ENCODE data around the gene THBS2.
"Not testable (repeated sequence)": the region's sequence is repeated elsewhere in the genome, so short reads cannot be mapped to it uniquely, and the experiment has no call there.

THBS2 gene

GRCh38 chr6:169265486-169266131 lies 12.0 kb upstream of the THBS2 start:
- Histone ChIP-seq H3K4me1 (ENCODE audit: insufficient read depth, poor library complexity, severe bottlenecking) (peaks cover 14% of the 10 kb centered on the region), H3K36me3 (ENCODE audit: low read depth) (no peaks in the 10 kb centered on the region), H3K27me3 (ENCODE audit: insufficient read depth, poor library complexity, severe bottlenecking) (no peaks in the 10 kb centered on the region), H3K4me3 (ENCODE audit: severe bottlenecking) (no peak overlapping the region), H3K27ac (ENCODE audit: poor library complexity, severe bottlenecking) (no peak overlapping the region), H3K9me3 (ENCODE audit: severe bottlenecking) (peaks cover 2% of the 10 kb centered on the region)
- ATAC-seq (ENCODE audit: low read depth): no peak
- TF ChIP-seq, protein P1, sequence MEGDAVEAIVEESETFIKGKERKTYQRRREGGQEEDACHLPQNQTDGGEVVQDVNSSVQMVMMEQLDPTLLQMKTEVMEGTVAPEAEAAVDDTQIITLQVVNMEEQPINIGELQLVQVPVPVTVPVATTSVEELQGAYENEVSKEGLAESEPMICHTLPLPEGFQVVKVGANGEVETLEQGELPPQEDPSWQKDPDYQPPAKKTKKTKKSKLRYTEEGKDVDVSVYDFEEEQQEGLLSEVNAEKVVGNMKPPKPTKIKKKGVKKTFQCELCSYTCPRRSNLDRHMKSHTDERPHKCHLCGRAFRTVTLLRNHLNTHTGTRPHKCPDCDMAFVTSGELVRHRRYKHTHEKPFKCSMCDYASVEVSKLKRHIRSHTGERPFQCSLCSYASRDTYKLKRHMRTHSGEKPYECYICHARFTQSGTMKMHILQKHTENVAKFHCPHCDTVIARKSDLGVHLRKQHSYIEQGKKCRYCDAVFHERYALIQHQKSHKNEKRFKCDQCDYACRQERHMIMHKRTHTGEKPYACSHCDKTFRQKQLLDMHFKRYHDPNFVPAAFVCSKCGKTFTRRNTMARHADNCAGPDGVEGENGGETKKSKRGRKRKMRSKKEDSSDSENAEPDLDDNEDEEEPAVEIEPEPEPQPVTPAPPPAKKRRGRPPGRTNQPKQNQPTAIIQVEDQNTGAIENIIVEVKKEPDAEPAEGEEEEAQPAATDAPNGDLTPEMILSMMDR (IDR thresholded peaks at IDR 0.05; ENCODE audit: poor library complexity, severe bottlenecking): no peak
- DNase-seq (ENCODE audit: low spot score): no peak

GRCh38 chr6:169263836-169264608 lies 10.4 kb upstream of the THBS2 start:
- TF ChIP-seq, protein P1 (IDR thresholded peaks at IDR 0.05; ENCODE audit: poor library complexity, severe bottlenecking): no peak
- ATAC-seq (ENCODE audit: low read depth): peak; percentile 74; the same call in 2 of the 3 replicates
- Histone ChIP-seq H3K9me3 (ENCODE audit: severe bottlenecking) (peaks cover 2% of the 10 kb centered on the region), H3K4me3 (ENCODE audit: severe bottlenecking) (no peak overlapping the region), H3K36me3 (ENCODE audit: low read depth) (no peaks in the 10 kb centered on the region), H3K4me1 (ENCODE audit: insufficient read depth, poor library complexity, severe bottlenecking) (peaks cover under 1% of the 10 kb centered on the region), H3K27me3 (ENCODE audit: insufficient read depth, poor library complexity, severe bottlenecking) (no peaks in the 10 kb centered on the region), H3K27ac (ENCODE audit: poor library complexity, severe bottlenecking) (no peak overlapping the region)
- DNase-seq (ENCODE audit: low spot score): no peak

- ATAC-seq (ENCODE audit: low read depth) (no peak), DNase-seq (ENCODE audit: low spot score) (no peak)
- TF ChIP-seq, protein P1 (IDR thresholded peaks at IDR 0.05; ENCODE audit: poor library complexity, severe bottlenecking): no peak
- peaks cover 2% of the 10 kb centered on the region for H3K9me3 ChIP-seq (ENCODE audit: severe bottlenecking)
- H3K4me1 ChIP-seq (ENCODE audit: insufficient read depth, poor library complexity, severe bottlenecking): no peaks in the 10 kb centered on the region
- H3K27ac ChIP-seq (ENCODE audit: poor library complexity, severe bottlenecking): no peak overlapping the region
- no peaks in the 10 kb centered on the region for H3K36me3 ChIP-seq (ENCODE audit: low read depth)
- no peak overlapping the region for H3K4me3 ChIP-seq (ENCODE audit: severe bottlenecking)
- no peaks in the 10 kb centered on the region for H3K27me3 ChIP-seq (ENCODE audit: insufficient read depth, poor library complexity, severe bottlenecking)
These were observed 9.7 kb upstream of the THBS2 start for GRCh38 chr6:169263374-169263773.

DNA sequence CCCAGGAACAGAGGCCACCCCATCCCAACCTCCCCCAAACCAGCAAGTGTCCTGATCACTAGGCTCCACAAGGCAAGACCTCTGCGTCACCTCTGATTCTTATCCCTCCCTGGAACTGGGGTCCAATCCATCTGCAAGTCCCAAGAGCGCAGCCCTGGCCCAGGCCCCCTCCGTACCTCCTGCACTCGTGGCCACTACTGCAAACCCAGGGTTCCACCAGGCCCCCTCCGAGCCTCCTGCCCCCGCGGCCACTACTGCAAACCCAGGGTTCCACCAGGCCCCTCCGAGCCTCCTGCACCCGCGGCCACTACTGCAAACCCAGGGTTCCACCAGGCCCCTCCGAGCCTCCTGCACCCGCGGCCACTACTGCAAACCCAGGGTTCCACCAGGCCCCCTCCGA lies 9.0 kb upstream of the THBS2 start:
- H3K36me3 ChIP-seq (ENCODE audit: low read depth): not testable (repeated sequence)

GRCh38 chr6:169256518-169256917 lies 2.9 kb upstream of the THBS2 start:
- TF ChIP-seq, protein P1 (IDR thresholded peaks at IDR 0.05; ENCODE audit: poor library complexity, severe bottlenecking): no peak
- Histone ChIP-seq H3K4me3 (ENCODE audit: severe bottlenecking) (no peak overlapping the region), H3K9me3 (ENCODE audit: severe bottlenecking) (no peaks in the 10 kb centered on the region), H3K36me3 (ENCODE audit: low read depth) (no peaks in the 10 kb centered on the region), H3K27ac (ENCODE audit: poor library complexity, severe bottlenecking) (no peak overlapping the region), H3K27me3 (ENCODE audit: insufficient read depth, poor library complexity, severe bottlenecking) (no peaks in the 10 kb centered on the region), H3K4me1 (ENCODE audit: insufficient read depth, poor library complexity, severe bottlenecking) (no peaks in the 10 kb centered on the region)
- ATAC-seq (ENCODE audit: low read depth) (no peak), DNase-seq (ENCODE audit: low spot score) (no peak)

More for the DNA sequence above, 9.0 kb upstream of the THBS2 start:
- not testable (repeated sequence) for H3K27me3 ChIP-seq (ENCODE audit: insufficient read depth, poor library complexity, severe bottlenecking); H3K4me3 ChIP-seq (ENCODE audit: severe bottlenecking); H3K27ac ChIP-seq (ENCODE audit: poor library complexity, severe bottlenecking); H3K4me1 ChIP-seq (ENCODE audit: insufficient read depth, poor library complexity, severe bottlenecking); DNase-seq (ENCODE audit: low spot score); ATAC-seq (ENCODE audit: low read depth); H3K9me3 ChIP-seq (ENCODE audit: severe bottlenecking)

All from RWPE2 (cell line).